ENCODE measurements around the gene CWC27.
"Not testable (repeated sequence)": the region's sequence is repeated elsewhere in the genome, so short reads cannot be mapped to it uniquely, and the experiment has no call there.

Gene CWC27

DNA sequence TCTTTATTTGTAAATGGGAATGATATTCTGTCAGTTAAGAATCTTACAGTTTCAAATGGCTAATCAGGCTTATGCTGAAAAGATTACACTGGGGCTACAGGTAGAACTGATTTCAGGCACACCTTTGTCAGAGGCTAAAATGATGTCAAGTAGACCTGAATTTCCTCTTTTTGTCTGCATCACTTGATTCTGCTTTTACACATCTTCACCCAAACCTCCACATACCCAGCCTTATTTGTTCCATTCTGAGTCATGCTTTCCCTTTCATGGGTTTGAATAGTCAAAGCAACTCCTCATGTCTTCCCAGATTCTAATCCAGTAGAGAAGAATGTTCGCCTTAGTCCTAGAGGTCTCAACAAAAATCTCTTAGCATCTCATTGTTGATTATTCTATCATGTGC lies 156.4 kb downstream of the CWC27 start:
- no peak for DNase-seq (ENCODE audit: low read depth)

DNA sequence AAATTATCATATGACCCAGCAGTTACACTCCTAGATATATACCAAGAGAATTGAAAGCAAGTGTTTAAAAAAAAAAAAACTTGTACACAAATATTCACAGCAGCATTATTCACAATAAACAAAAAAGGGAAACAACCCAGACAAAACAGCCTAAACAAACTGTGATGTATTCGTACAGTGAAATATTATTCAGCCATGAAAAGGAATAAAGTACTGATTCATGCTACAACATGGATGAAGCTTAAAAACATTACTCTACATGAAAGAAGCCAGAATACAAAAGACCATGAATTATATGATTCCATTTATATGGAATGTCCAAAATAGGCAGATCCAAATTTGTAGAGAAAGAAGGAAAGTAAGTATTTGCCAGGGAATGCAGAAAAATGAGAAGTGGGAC lies 161.1 kb downstream of the CWC27 start:
- no peak for DNase-seq (ENCODE audit: low read depth)

DNA sequence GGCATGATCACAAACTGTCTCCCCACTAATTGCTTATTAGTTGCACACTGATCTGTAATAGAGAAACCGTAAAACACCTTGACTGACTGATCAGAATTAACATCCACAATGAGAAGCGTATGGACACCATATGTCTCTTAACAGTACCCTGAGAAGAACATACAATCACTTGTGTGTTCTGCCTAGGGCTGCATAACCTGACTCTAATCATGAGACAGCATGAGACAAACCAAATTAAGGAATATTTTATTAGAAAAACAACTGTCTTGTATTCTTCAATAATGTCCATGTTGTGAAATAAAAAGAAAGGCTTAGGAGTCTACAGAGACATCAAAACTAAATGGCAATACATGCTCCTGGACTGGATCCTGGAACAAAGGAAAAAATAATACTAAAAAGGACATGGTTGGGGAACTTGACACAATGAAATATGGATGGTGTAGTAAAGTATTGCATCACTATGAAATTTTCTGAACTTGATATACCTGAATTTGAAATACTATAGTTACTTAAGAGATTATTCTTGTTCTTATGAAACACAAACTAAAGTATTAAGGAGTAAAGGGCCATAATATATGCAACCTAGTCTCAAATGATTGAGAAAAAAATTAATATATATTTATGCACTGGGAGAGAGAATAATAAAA lies 162.1 kb downstream of the CWC27 start:
- no peak for DNase-seq (ENCODE audit: low read depth)

DNA sequence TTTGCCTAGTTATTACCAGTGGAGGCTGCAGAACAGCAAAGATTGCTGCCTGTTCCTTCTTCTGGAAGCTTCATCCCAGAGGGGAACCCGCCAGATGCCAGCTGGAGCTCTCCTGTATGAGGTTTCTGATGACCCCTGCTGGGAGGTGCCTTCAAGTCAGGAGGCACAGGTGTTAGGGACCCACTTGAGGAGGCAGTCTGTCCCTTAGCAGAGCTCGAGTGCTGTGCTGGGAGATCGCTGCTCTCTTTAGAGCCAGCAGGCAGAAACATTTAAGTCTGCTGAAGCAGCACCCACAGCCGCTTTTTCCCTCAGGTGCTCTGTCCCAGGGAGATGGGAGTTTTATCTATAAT lies 170.7 kb downstream of the CWC27 start:
- not testable (repeated sequence) for DNase-seq (ENCODE audit: low read depth)

DNA sequence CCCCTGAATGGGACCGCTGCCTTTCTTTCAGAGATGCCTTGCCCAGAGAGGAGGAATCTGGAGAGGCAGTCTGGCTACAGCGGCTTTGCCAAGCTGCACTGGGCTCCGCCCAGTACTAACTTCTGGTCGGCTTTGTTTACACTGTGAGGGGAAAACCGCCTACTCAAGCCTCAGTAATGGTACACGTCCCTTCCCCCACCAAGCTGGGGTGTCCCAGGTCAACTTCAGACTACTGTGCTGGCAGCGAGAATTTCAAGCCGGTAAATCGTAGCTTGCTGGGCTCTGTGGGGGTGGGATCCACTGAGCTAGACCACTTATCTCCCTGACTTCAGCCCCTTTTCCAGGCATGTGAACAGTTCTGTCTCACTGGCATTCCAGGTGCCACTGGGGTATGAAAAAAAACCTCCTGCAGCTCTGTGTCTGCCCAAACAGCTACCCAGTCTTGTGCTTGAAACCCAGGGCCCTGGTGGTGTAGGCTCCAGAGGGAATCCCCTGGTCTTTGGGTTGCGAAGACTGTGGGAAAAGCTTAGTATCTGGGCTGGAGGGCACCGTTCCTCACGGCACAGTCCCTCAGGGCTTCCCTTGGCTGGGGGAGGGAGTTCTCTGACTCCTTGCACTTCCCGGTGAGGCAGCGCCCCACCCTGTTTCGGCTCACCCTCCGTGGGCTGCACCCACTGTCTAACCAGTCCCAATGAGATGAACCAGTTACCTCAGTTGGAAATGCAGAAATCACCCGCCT lies 171.2 kb downstream of the CWC27 start:
- peak; percentile 22 for DNase-seq (ENCODE audit: low read depth)

DNA sequence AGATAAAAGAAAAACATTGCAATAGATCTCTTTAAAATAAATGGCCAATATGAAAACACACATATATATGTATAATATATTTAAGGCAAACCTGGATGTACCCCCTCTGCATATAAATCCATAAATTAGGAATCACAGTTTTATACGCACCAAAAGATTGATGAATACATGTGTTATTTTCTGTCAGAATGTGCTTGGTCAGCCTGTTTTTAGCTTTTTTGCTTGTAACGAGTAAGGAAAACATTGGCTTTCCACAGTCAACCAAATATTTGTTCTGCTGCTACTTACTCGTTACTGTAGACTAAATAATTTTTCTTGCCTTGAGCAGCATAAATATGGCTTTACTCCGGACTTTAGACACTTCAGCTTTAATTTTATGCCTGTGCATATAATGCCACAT lies 173.7 kb downstream of the CWC27 start:
- DNase-seq (ENCODE audit: low read depth): no peak

DNA sequence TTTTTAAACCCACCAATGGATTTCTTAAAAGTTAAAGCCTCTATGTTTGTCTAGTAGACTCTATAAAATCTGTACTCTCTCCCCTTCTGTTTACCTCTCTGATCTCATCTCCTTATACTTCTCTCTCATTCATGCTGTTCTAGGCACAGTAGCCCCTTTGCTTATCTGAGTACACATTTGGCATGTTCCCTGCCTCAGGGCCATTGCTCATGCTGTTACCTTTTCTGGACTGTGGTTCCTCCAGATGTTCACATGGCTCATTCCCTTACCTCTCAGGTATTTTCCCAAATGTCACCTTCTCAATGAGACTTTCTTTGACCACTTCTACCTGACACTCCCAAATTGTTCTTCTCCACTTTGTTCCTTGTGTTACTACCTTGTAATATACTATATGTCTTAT lies 176.1 kb downstream of the CWC27 start:
- no peak for DNase-seq (ENCODE audit: low read depth)

DNA sequence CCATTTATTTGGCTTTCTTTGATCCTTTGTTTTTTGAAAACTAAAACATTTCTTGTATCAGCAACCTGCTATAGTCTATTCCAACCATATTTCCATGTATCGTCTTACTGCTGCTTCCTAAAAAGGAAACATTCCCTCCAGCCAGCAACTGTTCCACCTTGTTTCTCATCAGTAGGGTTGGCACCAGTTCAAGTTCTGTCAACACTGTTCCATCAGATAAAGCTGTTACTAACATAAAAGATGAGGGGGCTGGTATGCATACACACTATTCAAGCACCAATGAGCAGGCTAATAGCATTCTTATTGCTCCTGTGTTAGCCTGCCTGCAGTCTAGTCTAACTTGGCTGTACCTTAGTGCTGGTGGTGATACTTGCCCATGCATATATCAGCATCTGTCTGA lies 178.3 kb downstream of the CWC27 start:
- DNase-seq (ENCODE audit: low read depth): no peak

DNA sequence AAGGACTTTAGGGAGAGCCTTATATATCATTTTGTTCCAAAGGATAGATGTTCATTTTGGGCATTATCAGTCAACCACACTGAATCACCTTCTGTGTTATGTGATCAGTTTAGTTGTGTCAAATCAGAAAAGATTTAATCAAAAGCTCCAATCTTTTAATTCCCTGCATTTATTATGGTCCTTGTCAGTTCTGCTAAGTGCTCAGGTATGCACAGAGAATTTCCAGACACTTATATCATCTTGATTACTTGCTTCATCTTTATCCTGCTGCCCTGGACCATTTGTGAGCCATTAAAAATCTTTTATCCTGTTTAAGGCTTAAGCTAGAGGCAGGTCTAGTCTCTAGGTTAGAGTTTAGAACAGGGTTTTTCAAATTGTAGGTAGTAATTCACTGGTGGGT lies 179.1 kb downstream of the CWC27 start:
- DNase-seq (ENCODE audit: low read depth): no peak

DNA sequence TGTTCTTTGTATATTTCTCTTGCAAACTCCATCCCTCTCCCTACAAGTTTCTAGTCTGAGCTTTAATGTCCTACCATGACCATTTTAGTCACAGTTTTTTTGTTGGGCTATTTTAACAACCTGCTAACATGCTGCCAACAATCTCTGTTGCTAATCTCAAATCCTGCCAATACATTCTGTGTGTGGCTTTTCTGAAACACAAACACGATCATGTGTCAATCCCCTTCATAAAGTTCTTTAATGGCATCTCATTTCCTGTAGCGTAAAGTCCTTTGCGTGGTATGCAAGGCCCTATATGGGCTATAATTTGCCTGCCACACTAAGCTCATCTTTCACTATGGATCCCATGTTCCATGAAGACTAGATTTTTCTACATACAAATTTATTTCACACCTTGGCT lies 180.6 kb downstream of the CWC27 start:
- DNase-seq (ENCODE audit: low read depth): no peak

DNA sequence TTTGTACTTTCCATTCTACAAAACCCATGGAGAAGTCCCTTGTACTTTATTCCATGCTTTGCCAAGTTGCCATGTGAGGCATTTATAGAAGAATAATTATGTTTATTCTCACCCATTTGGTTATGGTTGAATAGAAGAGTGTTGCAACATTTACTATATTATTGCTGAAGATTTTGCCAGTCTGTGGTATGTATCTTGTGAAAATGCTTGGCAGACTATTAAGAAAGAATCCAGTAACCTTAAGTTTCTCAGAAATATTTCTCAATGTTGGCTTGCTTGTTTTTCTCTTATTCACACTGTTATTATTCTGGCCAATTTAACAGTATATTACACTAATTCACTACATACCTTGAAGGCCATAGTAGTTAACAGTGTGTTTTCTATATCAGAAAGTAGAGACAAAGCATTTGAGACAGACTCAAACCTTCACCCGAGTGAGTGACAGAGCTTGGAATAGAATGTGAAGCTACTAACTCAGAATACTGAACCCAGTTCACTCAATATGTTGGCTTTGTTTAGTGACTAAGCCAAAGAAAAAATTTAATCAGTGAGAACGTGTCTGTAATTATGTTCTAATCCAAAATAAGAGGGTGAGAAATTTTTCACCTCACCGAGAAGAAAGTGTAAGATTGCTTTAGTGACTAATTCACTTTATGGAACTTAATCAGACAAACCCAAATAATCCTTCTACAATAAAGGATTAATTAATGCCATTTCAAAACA lies 184.4 kb downstream of the CWC27 start:
- peak; percentile 85 for DNase-seq (ENCODE audit: low read depth)

DNA sequence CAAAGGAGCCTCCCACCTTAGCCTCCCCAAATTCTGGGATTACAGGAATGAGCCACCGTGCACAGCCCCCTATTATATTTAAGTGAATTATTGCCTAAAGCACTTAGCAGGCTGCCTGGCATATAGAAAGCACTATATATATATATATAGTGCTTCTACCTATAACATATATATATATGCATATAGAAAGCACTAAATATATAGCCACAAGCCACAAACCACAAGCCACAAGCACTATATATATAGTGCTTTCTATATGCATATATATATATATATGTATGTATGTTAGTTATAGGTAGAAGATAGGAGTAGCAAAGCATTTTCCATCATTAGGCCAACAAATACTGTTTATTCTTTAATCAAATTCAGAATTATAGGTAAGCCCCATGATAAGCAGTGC lies 185.8 kb downstream of the CWC27 start:
- DNase-seq (ENCODE audit: low read depth): no peak

DNA sequence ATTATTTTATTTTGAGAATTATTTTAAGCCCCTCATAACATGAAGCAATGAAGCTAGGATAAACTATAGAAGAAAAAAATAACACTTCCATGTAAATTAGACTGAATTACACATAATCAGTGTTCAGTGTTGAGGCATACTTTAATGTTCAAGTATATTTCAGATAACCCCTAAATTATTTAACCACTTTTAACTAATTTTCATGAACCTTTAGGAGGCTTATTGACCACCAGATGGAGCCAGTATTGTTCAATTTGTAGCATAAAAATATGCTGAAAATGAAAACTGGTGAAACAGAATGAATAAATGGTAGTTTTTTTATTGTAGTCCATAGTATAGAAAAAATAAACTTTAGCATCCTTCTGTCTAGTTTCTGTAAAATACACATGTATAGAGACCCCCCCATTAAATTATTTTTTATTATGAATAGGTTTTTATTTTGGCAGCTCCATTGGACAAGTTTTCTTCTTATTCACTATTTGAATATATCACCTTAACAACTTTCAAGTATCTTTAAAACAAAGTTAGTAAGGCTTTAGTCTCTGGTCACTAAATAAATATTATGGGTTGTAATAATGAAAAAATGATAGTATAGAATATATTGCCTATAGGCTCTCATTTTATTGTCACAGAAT lies 190.1 kb downstream of the CWC27 start:
- peak; percentile 36 for DNase-seq (ENCODE audit: low read depth)

DNA sequence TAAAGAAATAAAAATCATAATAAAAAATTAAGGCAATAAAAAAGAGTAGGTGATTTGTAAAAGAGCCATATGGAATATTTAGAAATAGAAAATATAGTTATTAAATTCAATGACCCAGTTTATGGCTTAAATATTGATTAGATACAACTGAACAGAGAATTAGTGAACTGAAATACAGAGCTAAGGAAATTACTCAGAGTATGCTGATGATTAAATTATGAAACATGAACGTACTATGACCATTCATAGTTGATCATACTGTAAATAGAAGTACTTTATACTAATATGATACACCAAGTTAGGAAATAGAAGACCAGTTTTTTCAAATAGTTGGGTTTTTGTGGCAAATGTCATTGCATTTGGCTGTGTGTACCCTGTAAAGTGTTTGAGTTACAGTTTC lies 194.5 kb downstream of the CWC27 start:
- no peak for DNase-seq (ENCODE audit: low read depth)

DNA sequence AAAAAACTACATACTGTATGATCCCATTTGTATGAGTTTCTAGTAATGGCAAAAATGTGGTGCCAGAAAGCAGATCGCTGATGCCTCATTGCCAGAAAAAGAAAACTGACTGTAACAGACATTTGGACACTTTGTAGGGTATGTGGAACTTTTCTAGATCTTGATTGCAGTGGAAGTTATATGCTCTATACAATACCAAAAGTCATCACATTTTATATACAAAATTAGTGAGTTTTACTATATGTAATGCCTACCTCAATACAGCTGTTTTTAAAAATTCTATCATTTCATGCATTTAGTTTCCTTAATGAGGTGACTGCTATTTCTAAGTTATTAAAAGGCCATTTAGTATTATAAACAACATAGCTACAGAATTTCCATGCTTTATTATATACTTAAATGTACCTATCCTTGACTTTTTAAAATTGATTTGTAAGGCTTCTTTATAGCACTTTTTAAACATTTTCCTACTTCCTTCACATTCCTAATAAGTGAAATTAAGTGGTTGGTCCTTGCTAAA lies 199.9 kb downstream of the CWC27 start:
- no peak for DNase-seq (ENCODE audit: low read depth)

DNA sequence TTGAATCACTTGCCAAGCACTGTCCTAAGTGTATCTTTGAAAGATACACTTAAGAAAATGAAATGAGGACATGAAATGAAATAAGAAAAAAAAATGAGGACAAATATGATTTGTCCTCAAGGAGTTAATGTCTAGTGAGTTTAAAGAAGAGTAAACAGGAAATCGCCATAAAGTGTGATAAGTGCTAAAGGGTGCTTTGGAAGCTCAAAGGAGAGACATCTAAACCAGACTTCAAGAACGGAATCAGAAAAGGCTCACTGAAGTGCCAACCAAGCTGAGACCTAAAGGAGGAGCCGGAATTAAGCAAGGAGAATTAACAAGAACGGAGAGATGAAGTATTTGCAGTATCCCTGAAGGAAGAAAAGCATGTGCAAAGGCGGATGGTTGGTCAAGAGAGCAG lies 200.8 kb downstream of the CWC27 start:
- DNase-seq (ENCODE audit: low read depth): no peak

DNA sequence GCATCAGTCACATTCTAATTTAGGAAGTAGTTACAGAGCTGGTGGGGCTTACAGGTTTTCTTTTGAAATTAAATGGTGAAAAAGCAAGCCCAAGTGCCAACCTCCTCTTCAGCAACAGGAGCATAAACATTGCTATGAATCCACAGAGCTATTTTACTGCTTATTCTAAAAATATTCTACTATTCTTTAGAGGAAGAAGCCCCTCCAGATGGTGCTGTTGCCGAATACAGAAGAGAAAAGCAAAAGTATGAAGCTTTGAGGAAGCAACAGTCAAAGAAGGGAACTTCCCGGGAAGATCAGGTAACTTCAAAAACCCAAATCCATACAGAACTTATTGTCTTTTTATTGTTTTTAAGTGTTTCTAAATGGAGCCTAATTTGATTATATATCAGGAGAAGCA lies 202.8 kb downstream of the CWC27 start:
- DNase-seq (ENCODE audit: low read depth): no peak

DNA sequence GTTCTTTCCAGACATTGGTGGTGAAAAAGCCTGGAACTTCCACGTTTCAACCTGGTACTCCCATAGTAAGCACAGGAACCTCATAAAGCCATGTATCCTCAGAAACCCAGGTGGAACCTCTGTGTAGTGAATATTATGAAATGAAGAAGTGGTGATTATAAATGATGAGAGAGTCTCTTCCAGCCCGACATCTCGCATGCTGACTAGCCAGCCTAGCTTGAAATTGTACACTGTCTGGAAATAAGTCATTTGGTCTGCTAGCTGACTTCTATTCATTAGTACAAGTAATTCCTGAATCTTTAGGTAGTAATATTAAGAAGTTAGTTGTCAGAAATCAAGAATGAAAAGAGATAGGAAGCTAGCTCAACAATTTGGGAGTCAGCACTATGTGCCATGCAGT lies 203.3 kb downstream of the CWC27 start:
- no peak for DNase-seq (ENCODE audit: low read depth)

DNA sequence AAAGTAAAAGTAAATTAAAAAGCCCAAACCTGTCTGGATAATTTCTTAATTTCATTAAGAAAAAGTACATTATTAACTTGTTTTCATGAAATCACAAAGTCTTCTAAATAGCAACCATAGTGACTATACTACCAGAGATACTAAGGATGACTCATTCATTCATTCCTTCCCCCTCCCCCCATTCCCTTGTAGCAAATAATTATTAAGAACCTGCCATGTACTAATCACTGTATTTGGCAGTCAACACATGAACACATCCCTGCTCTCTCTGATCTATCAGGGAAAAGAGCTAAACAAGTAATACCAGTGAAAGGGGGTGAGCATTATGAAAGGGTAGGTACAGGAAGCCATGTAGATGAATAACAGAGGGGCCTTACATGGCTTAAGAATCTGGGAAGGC lies 203.9 kb downstream of the CWC27 start:
- DNase-seq (ENCODE audit: low read depth): no peak

DNA sequence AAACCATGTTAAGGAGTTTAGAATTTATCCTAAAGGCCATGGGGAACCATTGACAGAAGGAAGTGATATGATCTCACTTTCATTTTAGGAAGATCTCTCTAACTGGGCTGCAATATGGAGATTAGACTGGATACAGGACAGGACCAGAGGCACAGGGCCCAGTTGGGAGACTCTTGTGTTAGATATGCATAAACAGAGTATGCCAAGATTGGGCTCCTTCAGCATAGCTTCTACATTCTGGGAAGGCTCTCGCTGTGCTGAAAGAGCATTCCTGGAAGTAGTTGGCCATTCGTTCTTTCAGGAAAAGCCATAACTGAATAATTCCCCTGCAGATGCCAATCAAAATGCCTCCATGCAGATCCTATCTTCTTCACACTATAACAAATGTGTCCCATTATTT lies 204.5 kb downstream of the CWC27 start:
- DNase-seq (ENCODE audit: low read depth): no peak

DNA sequence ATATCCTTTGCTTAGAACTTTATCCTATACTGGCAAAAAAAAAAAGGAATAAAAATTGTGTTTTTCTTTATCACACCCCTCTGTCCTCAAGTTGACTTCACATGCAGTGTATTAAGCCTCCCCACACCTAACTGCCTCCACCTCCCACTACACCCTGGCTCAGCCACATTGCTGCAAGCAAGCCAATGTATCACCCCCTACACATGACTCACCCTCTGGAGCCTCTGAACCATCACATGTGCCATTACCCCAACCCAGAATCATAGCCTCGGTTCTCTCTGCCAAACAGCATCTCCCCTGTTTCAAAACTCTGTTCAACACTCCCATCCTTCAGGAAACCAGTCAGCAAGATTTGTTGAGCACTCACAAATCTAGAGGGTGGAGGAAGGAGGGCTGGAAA lies 209.0 kb downstream of the CWC27 start:
- peak; percentile 3 for DNase-seq (ENCODE audit: low read depth)

DNA sequence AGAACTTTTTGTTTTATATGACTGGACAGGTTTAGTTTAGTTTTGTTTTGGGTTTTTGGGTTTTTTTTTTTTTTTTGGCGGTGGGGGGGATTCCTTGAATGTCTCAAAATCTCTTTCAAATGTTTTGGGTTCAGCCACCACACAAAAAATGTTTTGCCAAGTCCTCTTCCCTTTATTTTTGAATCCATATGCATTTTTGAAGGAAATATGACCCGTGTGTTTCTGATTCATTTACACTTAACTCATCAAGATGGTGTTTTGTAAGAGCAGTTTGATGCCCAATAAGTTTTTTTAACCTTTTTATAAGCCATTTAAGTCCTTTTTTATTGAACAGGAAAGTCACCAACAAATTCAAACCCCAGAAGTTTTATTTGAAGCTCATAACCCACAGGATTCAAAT lies 209.8 kb downstream of the CWC27 start:
- DNase-seq (ENCODE audit: low read depth): peak; percentile 51

DNA sequence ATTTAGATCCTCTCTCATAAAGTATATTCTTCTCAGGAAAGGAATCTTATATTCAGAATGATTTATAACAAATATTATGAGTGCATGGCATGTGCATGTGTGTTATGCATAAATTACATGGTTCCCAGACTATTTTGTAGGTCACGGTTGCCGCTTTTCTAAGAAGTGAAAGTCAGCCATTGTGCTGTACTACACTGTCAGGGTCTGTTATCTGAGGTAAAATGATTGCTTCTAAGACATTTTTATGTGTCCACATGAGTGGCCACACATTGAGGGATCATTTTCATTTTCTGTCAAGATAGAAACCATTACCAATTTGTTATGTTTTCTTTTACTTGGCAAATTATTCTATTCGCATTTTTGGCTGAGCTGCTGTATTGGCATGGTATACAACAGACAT lies 210.8 kb downstream of the CWC27 start:
- peak; percentile 25 for DNase-seq (ENCODE audit: low read depth)

Measured in fibroblast of gingiva (primary cell).